Daoy (cell line): ENCODE data around the gene PRKX. TPM values are rescaled to one million over a fixed set of nuclear protein-coding genes. Genes with fewer than 3 reads are reported as not detected.
"Not testable (repeated sequence)": the region's sequence is repeated elsewhere in the genome, so short reads cannot be mapped to it uniquely, and the experiment has no call there.

Experiments
- DNase-seq: peaks from one replicate; pipeline ENCODE4 v3.0.0-alpha.2; 2015; ENCODE audit warnings: low read depth
- total RNA-seq: library from RNA; depleted of rRNA; stranded (reverse); fragments of >200 nt; shearing (Covaris generic); gene quantifications from 2 replicates; pipeline ENCODE4 v1.2.3, GENCODE V29; 2014

PRKX gene
- total RNA-seq, 1 experiment from 2014 or later, result 5.7 TPM

DNA sequence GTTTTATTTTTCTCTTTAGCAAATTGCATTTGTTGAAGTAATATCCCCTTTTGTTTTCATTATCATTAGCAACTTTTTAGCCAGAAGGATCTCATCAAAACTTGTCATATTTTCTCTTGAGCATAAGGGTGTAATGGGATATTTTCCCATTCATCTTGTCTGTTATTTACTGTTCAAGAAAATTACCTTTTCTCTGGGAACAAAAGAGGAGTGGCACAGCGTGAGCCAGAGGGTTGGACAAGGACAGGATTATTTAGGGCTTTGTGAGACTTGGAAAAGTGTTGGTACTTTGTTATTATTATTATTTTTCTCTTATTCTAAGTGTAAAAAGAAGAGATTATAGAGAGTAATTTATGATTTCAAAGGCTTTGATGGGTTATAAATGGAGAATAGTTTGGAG, 135.9 kb downstream of the PRKX start:
- DNase-seq, result no peak

DNA sequence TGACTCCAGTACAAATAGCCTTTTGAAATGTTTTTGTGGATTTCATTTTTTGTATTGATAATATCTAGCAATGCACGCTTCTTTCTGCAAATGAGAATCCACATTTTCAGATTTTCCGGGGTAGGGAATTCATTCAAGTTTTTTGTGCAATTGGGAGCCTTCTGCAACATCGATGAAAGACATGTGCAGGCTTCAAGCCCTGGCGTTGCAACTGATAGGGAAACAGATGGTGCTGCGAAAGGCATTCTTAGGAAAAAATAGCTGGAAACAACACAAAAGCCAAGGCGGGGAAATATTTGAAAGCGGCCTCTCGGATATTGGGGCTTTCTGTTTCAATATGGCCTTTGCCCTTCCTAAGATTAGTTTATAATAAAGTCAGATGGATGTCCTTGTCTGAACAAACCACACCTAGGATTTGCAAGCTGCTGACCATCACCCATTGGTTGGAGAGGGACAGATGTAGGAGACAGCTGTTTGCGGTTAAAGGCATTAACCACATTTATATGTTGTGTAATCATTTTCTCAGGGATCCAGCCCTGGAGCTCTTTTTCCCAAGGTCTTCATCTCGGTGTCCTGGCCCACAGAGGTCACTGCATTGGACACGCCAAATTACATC, 136.5 kb downstream of the PRKX start:
- no peak for DNase-seq

- no peak for DNase-seq
These were observed 145.8 kb downstream of the PRKX start for GRCh38 chrX:3567686-3568085.

DNA sequence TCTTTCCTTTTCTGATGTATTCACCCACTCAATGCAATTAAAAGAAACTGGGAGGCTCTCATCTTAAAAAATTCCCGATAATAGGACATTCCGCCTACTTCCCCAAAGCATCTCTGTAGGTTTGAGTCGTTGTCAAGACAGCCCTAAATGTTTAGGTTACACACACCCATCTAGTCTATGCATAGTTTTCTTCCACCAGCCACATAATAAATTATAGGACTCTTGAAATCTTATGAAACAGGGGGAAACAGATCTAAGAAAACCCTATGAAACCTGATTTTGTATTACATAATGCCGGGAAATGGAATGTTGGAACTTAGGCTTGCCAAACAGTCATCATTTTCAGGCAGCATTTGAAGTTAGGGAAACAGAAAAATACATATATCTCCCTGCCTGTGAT, 150.0 kb downstream of the PRKX start:
- DNase-seq, result no peak

GRCh38 chrX:3560010-3560409, 153.4 kb downstream of the PRKX start:
- DNase-seq, result not testable (repeated sequence)
